ENCODE data around the gene WIPF2. TPM values are rescaled to one million over a fixed set of nuclear protein-coding genes. Genes with fewer than 3 reads are reported as not detected.
A peak's percentile ranks its signal among the peaks of the same experiment; 100 is the strongest.

The WIPF2 gene
- polyA plus RNA-seq, 1 donor (not counting 4 experiments of a cell fraction or from before 2014, with no cell fraction given), result 8.5 TPM

GRCh38 chr17:40310882-40311391 is 91.8 kb downstream of the WIPF2 start:
- Histone ChIP-seq H3K36me3 (ENCODE audit: control insufficient read depth in 2 of 2, extremely low read depth in 1 of 2, insufficient read depth in 2 of 2, low read length in 2 of 2) (no peaks in the 10 kb centered on the region), H3K9ac (ENCODE audit: control insufficient read depth, extremely low read depth, insufficient read depth, low read length) (no peak overlapping the region), H3K9me3 (ENCODE audit: control insufficient read depth, low read depth, low read length) (no peaks in the 10 kb centered on the region), H3K79me2 (ENCODE audit: control insufficient read depth, insufficient read depth, low read length) (no peaks in the 10 kb centered on the region), H3K4me3 (ENCODE audit: control insufficient read depth in 2 of 3, extremely low read depth in 1 of 3, insufficient read depth in 2 of 3, low read depth in 1 of 3, low read length in 3 of 3) (no peak overlapping the region), H4K20me1 (ENCODE audit: control insufficient read depth, extremely low read depth, insufficient read depth, low read length) (no peaks in the 10 kb centered on the region), H3K27me3 (ENCODE audit: control insufficient read depth, extremely low read depth, insufficient read depth, low read length) (no peaks in the 10 kb centered on the region), H3K4me1 (ENCODE audit: control insufficient read depth, extremely low read depth, insufficient read depth, low read length) (peaks cover 87% of the 10 kb centered on the region), H3K9me1 (ENCODE audit: control insufficient read depth, extremely low read depth, insufficient read depth, low read length) (no peaks in the 10 kb centered on the region), H2AFZ (ENCODE audit: control insufficient read depth, low read length) (no peak overlapping the region), H3K4me2 (ENCODE audit: control insufficient read depth, extremely low read depth, insufficient read depth, low read depth, low read length) (peak overlapping the region; percentile 39), H3K27ac (ENCODE audit: control insufficient read depth, insufficient read depth, low read length) (no peak overlapping the region)
- DNase-seq (ENCODE audit: low read depth, low spot score) (no peak), FAIRE-seq (no peak)
- no peak for TF ChIP-seq EZH2 (IDR thresholded peaks at IDR 0.05; ENCODE audit: low read length)
- no peak for TF ChIP-seq CTCF (optimal IDR thresholded peaks at IDR 0.05 in 1 of 3, IDR thresholded peaks at IDR 0.05 in 1 of 3, conservative IDR thresholded peaks at IDR 0.05 in 1 of 3; ENCODE audit: extremely low read depth in 1 of 3, insufficient read depth in 2 of 3, low read length in 3 of 3)
- dilution Hi-C loops (cut with MboI; ENCODE audit: extremely low pct_ligation_motif_present, low sequenced_read_pairs), result no loop called here

GRCh38 chr17:40311575-40311974 is 92.5 kb downstream of the WIPF2 start:
- H3K4me2 ChIP-seq (ENCODE audit: control insufficient read depth, extremely low read depth, insufficient read depth, low read depth, low read length), result peak overlapping the region; percentile 39
- no peaks in the 10 kb centered on the region for H4K20me1 ChIP-seq (ENCODE audit: control insufficient read depth, extremely low read depth, insufficient read depth, low read length)
- H3K9me3 ChIP-seq (ENCODE audit: control insufficient read depth, low read depth, low read length), result no peaks in the 10 kb centered on the region
- H3K27me3 ChIP-seq (ENCODE audit: control insufficient read depth, extremely low read depth, insufficient read depth, low read length), result no peaks in the 10 kb centered on the region
- no peak overlapping the region for H3K4me3 ChIP-seq (ENCODE audit: control insufficient read depth in 2 of 3, extremely low read depth in 1 of 3, insufficient read depth in 2 of 3, low read depth in 1 of 3, low read length in 3 of 3)
- no peak overlapping the region for H2AFZ ChIP-seq (ENCODE audit: control insufficient read depth, low read length)
- H3K36me3 ChIP-seq (ENCODE audit: control insufficient read depth in 2 of 2, extremely low read depth in 1 of 2, insufficient read depth in 2 of 2, low read length in 2 of 2), result no peaks in the 10 kb centered on the region
- dilution Hi-C loops (cut with MboI; ENCODE audit: extremely low pct_ligation_motif_present, low sequenced_read_pairs), result no loop called here
- H3K79me2 ChIP-seq (ENCODE audit: control insufficient read depth, insufficient read depth, low read length), result no peaks in the 10 kb centered on the region
- H3K9ac ChIP-seq (ENCODE audit: control insufficient read depth, extremely low read depth, insufficient read depth, low read length), result no peak overlapping the region
- no peaks in the 10 kb centered on the region for H3K9me1 ChIP-seq (ENCODE audit: control insufficient read depth, extremely low read depth, insufficient read depth, low read length)
- peak; percentile 55 for FAIRE-seq
- no peak for TF ChIP-seq EZH2 (IDR thresholded peaks at IDR 0.05; ENCODE audit: low read length)
- no peak for TF ChIP-seq CTCF (optimal IDR thresholded peaks at IDR 0.05 in 1 of 3, IDR thresholded peaks at IDR 0.05 in 1 of 3, conservative IDR thresholded peaks at IDR 0.05 in 1 of 3; ENCODE audit: extremely low read depth in 1 of 3, insufficient read depth in 2 of 3, low read length in 3 of 3)
- peaks cover 88% of the 10 kb centered on the region for H3K4me1 ChIP-seq (ENCODE audit: control insufficient read depth, extremely low read depth, insufficient read depth, low read length)
- H3K27ac ChIP-seq (ENCODE audit: control insufficient read depth, insufficient read depth, low read length), result no peak overlapping the region
- peak; percentile 66 for DNase-seq (ENCODE audit: low read depth, low spot score)

Measured in keratinocyte (primary cell).